ENCODE results near the gene RNU5B-1.

Gene RNU5B-1

GRCh38 chr15:65289261-65289854 lies 15.1 kb upstream of the RNU5B-1 start:
- DNase-seq, result no peak

- no peak for DNase-seq
Measured at GRCh38 chr15:65290228-65290627, 14.2 kb upstream of the RNU5B-1 start.

- no peak for DNase-seq
Measured at GRCh38 chr15:65292938-65293518, 11.4 kb upstream of the RNU5B-1 start.

GRCh38 chr15:65298731-65299130 lies 5.7 kb upstream of the RNU5B-1 start:
- DNase-seq, result no peak

- no peak for DNase-seq
Measured at GRCh38 chr15:65300924-65301441, 3.5 kb upstream of the RNU5B-1 start.

- no peak for DNase-seq
Measured at GRCh38 chr15:65302061-65302460, 2.4 kb upstream of the RNU5B-1 start.

- DNase-seq, result peak; percentile 82
Measured at GRCh38 chr15:65303687-65304380, 643 bp upstream of the RNU5B-1 start.

- DNase-seq, result no peak
Measured at GRCh38 chr15:65305150-65305758, 777 bp downstream of the RNU5B-1 start.

- no peak for DNase-seq
Measured at GRCh38 chr15:65305776-65306175, 1.3 kb downstream of the RNU5B-1 start.

GRCh38 chr15:65306551-65306950 lies 2.1 kb downstream of the RNU5B-1 start:
- DNase-seq, result no peak

- DNase-seq, result no peak
Measured at GRCh38 chr15:65307978-65308377, 3.5 kb downstream of the RNU5B-1 start.

GRCh38 chr15:65309882-65310418 lies 5.5 kb downstream of the RNU5B-1 start:
- DNase-seq, result no peak

- DNase-seq, result no peak
Measured at GRCh38 chr15:65310431-65311137, 6.1 kb downstream of the RNU5B-1 start.

GRCh38 chr15:65311760-65312159 lies 7.3 kb downstream of the RNU5B-1 start:
- no peak for DNase-seq

- DNase-seq, result peak; percentile 15
Measured at GRCh38 chr15:65312400-65312916, 8.0 kb downstream of the RNU5B-1 start.

- DNase-seq, result peak; percentile 72
Measured at GRCh38 chr15:65318870-65319356, 14.4 kb downstream of the RNU5B-1 start.

GRCh38 chr15:65323071-65323511 lies 18.6 kb downstream of the RNU5B-1 start:
- no peak for DNase-seq

- DNase-seq, result no peak
Measured at GRCh38 chr15:65326117-65326526, 21.6 kb downstream of the RNU5B-1 start.

GRCh38 chr15:65326818-65327217 lies 22.3 kb downstream of the RNU5B-1 start:
- no peak for DNase-seq

- no peak for DNase-seq
Measured at GRCh38 chr15:65327651-65328393, 23.3 kb downstream of the RNU5B-1 start.

- DNase-seq, result no peak
Measured at GRCh38 chr15:65328506-65329287, 24.2 kb downstream of the RNU5B-1 start.

Data from kidney glomerular epithelial cell (primary cell).